Measurements from ENCODE around the gene CDC20.

The CDC20 gene

GRCh38 chr1:43376723-43377235, 18.0 kb downstream of the CDC20 start:
- Histone ChIP-seq H3K9me3 (ENCODE audit: insufficient read depth, low read depth, low read length) (no peaks in the 10 kb centered on the region), H3K4me3 (ENCODE audit: low read length, poor library complexity, severe bottlenecking) (no peak overlapping the region), H2AFZ (ENCODE audit: low read length) (no peak overlapping the region), H3K79me2 (ENCODE audit: insufficient read depth, low read length) (no peaks in the 10 kb centered on the region), H3K4me1 (ENCODE audit: insufficient read depth, low read length, poor library complexity, severe bottlenecking) (no peaks in the 10 kb centered on the region), H4K20me1 (ENCODE audit: insufficient read depth, low read length, poor library complexity, severe bottlenecking) (no peaks in the 10 kb centered on the region), H3F3A (ENCODE audit: low read depth) (no peaks in the 10 kb centered on the region), H3K9me2 (replicated peaks; ENCODE audit: low read depth, low read length) (no peaks in the 10 kb centered on the region), H3K9ac (ENCODE audit: low read depth, low read length, poor library complexity, severe bottlenecking) (no peak overlapping the region), H3K36me3 (ENCODE audit: insufficient read depth, low read length) (no peaks in the 10 kb centered on the region), H3K27me3 (ENCODE audit: insufficient read depth, low read length, poor library complexity, severe bottlenecking) (no peaks in the 10 kb centered on the region), H3K4me2 (ENCODE audit: low read depth, low read length, poor library complexity, severe bottlenecking) (no peak overlapping the region)
- no peak for TF ChIP-seq EZH2phosphoT487 (IDR thresholded peaks at IDR 0.05; ENCODE audit: borderline replicate concordance)
- no peak for TF ChIP-seq CTCF (conservative IDR thresholded peaks at IDR 0.05; ENCODE audit: low read length)

- peaks cover 4% of the 10 kb centered on the region; the same call in 1 of the 2 replicates for H3K36me3 ChIP-seq (ENCODE audit: insufficient read depth, low read length)
- no peaks in the 10 kb centered on the region for H3K79me2 ChIP-seq (ENCODE audit: insufficient read depth, low read length)
- no peaks in the 10 kb centered on the region for H3K27me3 ChIP-seq (ENCODE audit: insufficient read depth, low read length, poor library complexity, severe bottlenecking)
- no peaks in the 10 kb centered on the region for H3K4me1 ChIP-seq (ENCODE audit: insufficient read depth, low read length, poor library complexity, severe bottlenecking)
- no peak overlapping the region for H3K4me2 ChIP-seq (ENCODE audit: low read depth, low read length, poor library complexity, severe bottlenecking)
- no peaks in the 10 kb centered on the region for H4K20me1 ChIP-seq (ENCODE audit: insufficient read depth, low read length, poor library complexity, severe bottlenecking)
- no peak overlapping the region for H3K9ac ChIP-seq (ENCODE audit: low read depth, low read length, poor library complexity, severe bottlenecking)
- no peak overlapping the region for H3K4me3 ChIP-seq (ENCODE audit: low read length, poor library complexity, severe bottlenecking)
- no peak overlapping the region for H2AFZ ChIP-seq (ENCODE audit: low read length)
- no peaks in the 10 kb centered on the region for H3F3A ChIP-seq (ENCODE audit: low read depth)
- H3K9me3 ChIP-seq (ENCODE audit: insufficient read depth, low read depth, low read length): no peaks in the 10 kb centered on the region
- no peaks in the 10 kb centered on the region for H3K9me2 ChIP-seq (replicated peaks; ENCODE audit: low read depth, low read length)
- no peak for TF ChIP-seq CTCF (conservative IDR thresholded peaks at IDR 0.05; ENCODE audit: low read length)
- no peak for TF ChIP-seq EZH2phosphoT487 (IDR thresholded peaks at IDR 0.05; ENCODE audit: borderline replicate concordance)
These were observed 19.1 kb downstream of the CDC20 start for GRCh38 chr1:43377831-43378230.

- Histone ChIP-seq H3K4me3 (ENCODE audit: low read length, poor library complexity, severe bottlenecking) (no peak overlapping the region), H3K9ac (ENCODE audit: low read depth, low read length, poor library complexity, severe bottlenecking) (no peak overlapping the region), H3K9me3 (ENCODE audit: insufficient read depth, low read depth, low read length) (no peaks in the 10 kb centered on the region), H3F3A (ENCODE audit: low read depth) (no peaks in the 10 kb centered on the region), H2AFZ (ENCODE audit: low read length) (no peak overlapping the region), H3K36me3 (ENCODE audit: insufficient read depth, low read length) (peaks cover 19% of the 10 kb centered on the region; the same call in 1 of the 2 replicates), H4K20me1 (ENCODE audit: insufficient read depth, low read length, poor library complexity, severe bottlenecking) (no peaks in the 10 kb centered on the region), H3K79me2 (ENCODE audit: insufficient read depth, low read length) (no peaks in the 10 kb centered on the region), H3K4me2 (ENCODE audit: low read depth, low read length, poor library complexity, severe bottlenecking) (no peak overlapping the region), H3K27me3 (ENCODE audit: insufficient read depth, low read length, poor library complexity, severe bottlenecking) (no peaks in the 10 kb centered on the region), H3K9me2 (replicated peaks; ENCODE audit: low read depth, low read length) (no peaks in the 10 kb centered on the region), H3K4me1 (ENCODE audit: insufficient read depth, low read length, poor library complexity, severe bottlenecking) (no peaks in the 10 kb centered on the region)
- TF ChIP-seq CTCF (conservative IDR thresholded peaks at IDR 0.05; ENCODE audit: low read length) (no peak), EZH2phosphoT487 (IDR thresholded peaks at IDR 0.05; ENCODE audit: borderline replicate concordance) (no peak)
These were observed 20.7 kb downstream of the CDC20 start for GRCh38 chr1:43379476-43379875.
